Measurements from ENCODE around the gene NDNF. TPM values are rescaled to one million over a fixed set of nuclear protein-coding genes. Genes with fewer than 3 reads are reported as not detected.

Gene NDNF
- total and polyA plus RNA-seq, 9 of the 15 experiments (the other 6 are each of a cell fraction or from before 2014, with no cell fraction given) = not detected

GRCh38 chr4:121070274-121070673, 2.1 kb downstream of the NDNF start (continued):
- TF ChIP-seq ETS1 (conservative IDR thresholded peaks at IDR 0.05; ENCODE audit: control insufficient read depth, low read depth, low read length) = no peak

DNA sequence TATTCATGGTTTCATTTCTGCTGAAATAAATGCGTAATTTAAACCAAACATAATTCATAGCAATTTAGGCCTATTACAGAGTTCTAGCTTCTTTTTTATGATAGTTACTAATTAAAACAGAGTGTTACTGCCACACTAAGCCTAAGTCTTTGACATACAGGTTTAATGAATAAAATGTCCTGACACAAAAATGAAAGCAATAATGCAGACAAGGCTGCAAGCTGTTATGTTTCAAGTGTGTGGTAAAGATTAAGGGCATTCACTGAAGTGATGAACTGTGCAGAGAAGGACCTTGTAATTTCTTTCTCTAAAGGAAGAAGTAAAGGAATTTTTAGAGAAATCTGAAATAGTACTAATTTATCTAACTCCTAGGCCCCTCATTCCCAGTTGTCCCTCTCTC, 2.9 kb downstream of the NDNF start:
- ATAC-seq (no peak), FAIRE-seq (no peak), DNase-seq (ENCODE audit: extremely low read depth in 1 of 4, low spot score in 3 of 4) (no peak)
- H3K27ac ChIP-seq (ENCODE audit: extremely low read depth, low read depth, low read length) = no peak overlapping the region
- H3K4me2 ChIP-seq (ENCODE audit: insufficient read depth, low read length) = no peak overlapping the region
- H3K9ac ChIP-seq (ENCODE audit: insufficient read depth in 1 of 2, low read depth in 2 of 2, low read length in 2 of 2) = no peak overlapping the region
- H3K36me3 ChIP-seq (ENCODE audit: control insufficient read depth, insufficient read depth, low read length) = no peaks in the 10 kb centered on the region
- H4K20me1 ChIP-seq (replicated peaks; ENCODE audit: control insufficient read depth, insufficient read depth, low read length) = no peaks in the 10 kb centered on the region
- CTCF ChIA-PET (ENCODE audit: low intra/inter-chr PET ratio) = no interaction called here
- no peak overlapping the region for H2AFZ ChIP-seq (ENCODE audit: low read depth, low read length)
- 0% methylated on average over 1 of the region's 1 CpG for WGBS (ENCODE audit: insufficient coverage, low coverage, missing lambda C conversion rate)
- H3K4me1 ChIP-seq (replicated peaks in 1 of 2; ENCODE audit: control insufficient read depth in 2 of 2, insufficient read depth in 2 of 2, low read length in 2 of 2) = no peaks in the 10 kb centered on the region
- intact Hi-C loops (cut with micrococcal nuclease) (no loop called here), in situ Hi-C loops (cut with MboI) (no loop called here)
- H3K4me3 ChIP-seq = no peak overlapping the region
- POLR2A ChIA-PET = no interaction called here
- BruUV-seq (replicated peaks) = no TSS peak
- no peaks in the 10 kb centered on the region for H3K9me3 ChIP-seq (replicated peaks; ENCODE audit: control insufficient read depth, insufficient read depth, low read depth, low read length)
- H3K9me1 ChIP-seq (ENCODE audit: control insufficient read depth, insufficient read depth, low read length) = no peaks in the 10 kb centered on the region
- no peaks in the 10 kb centered on the region for H3K79me2 ChIP-seq (ENCODE audit: control insufficient read depth, insufficient read depth, low read length)
- peaks cover 0 to 9% of the 10 kb centered on the region in 2 experiments; a peak in 2 of 5 replicates for H3K27me3 ChIP-seq (ENCODE audit: control insufficient read depth in 2 of 2, insufficient read depth in 2 of 2, low read length in 2 of 2)
- TF ChIP-seq SRF (CRISPR knock-in tag; IDR thresholded peaks at IDR 0.05) (no peak), BRCA1 (IDR thresholded peaks at IDR 0.05) (no peak), BRCA1 (CRISPR knock-in tag; IDR thresholded peaks at IDR 0.05) (no peak), KLF10 (CRISPR knock-in tag; IDR thresholded peaks at IDR 0.05) (no peak), RFX1 (IDR thresholded peaks at IDR 0.05) (no peak), ARHGAP35 (IDR thresholded peaks at IDR 0.05; ENCODE audit: partially characterized antibody) (no peak), ZBTB9 (CRISPR knock-in tag; IDR thresholded peaks at IDR 0.05) (no peak), ZNF695 (CRISPR knock-in tag; IDR thresholded peaks at IDR 0.05) (no peak), MED1 (CRISPR knock-in tag; IDR thresholded peaks at IDR 0.05; ENCODE audit: borderline replicate concordance) (no peak), SRSF7 (optimal IDR thresholded peaks at IDR 0.05; ENCODE audit: low read depth, low read length) (no peak), BRD9 (IDR thresholded peaks at IDR 0.05; ENCODE audit: low read depth, partially characterized antibody) (no peak), NR2C1 (IDR thresholded peaks at IDR 0.05) (no peak), NR2C1 (tag; IDR thresholded peaks at IDR 0.05) (no peak), GABPA (tag; conservative IDR thresholded peaks at IDR 0.05; ENCODE audit: low read depth) (no peak)
- TF ChIP-seq, protein P1, sequence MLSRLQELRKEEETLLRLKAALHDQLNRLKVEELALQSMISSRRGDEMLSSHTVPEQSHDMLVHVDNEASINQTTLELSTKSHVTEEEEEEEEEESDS (CRISPR knock-in tag; IDR thresholded peaks at IDR 0.05) = no peak
- TF ChIP-seq, protein P2, sequence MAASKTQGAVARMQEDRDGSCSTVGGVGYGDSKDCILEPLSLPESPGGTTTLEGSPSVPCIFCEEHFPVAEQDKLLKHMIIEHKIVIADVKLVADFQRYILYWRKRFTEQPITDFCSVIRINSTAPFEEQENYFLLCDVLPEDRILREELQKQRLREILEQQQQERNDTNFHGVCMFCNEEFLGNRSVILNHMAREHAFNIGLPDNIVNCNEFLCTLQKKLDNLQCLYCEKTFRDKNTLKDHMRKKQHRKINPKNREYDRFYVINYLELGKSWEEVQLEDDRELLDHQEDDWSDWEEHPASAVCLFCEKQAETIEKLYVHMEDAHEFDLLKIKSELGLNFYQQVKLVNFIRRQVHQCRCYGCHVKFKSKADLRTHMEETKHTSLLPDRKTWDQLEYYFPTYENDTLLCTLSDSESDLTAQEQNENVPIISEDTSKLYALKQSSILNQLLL (CRISPR knock-in tag; IDR thresholded peaks at IDR 0.05; ENCODE audit: borderline replicate concordance) = no peak
- TF ChIP-seq, protein P3, sequence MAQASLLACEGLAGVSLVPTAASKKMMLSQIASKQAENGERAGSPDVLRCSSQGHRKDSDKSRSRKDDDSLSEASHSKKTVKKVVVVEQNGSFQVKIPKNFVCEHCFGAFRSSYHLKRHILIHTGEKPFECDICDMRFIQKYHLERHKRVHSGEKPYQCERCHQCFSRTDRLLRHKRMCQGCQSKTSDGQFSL (CRISPR knock-in tag; IDR thresholded peaks at IDR 0.05) = no peak
- TF ChIP-seq, protein P3 (tag; IDR thresholded peaks at IDR 0.05) = no peak

Measured in K562 (cell line).